Activated CD4-positive, alpha-beta T cell treated with anti-CD3 and anti-CD28 coated beads for 1 hour (primary cell): Measurements from ENCODE around the gene OLIG2.

ENCODE experiments used
- DNase-seq: peaks from one replicate; pipeline ENCODE4 v3.0.0-alpha.2; 2020

The OLIG2 gene

GRCh38 chr21:33069243-33069642, 43.5 kb downstream of the OLIG2 start:
- no peak for DNase-seq

- DNase-seq, result no peak
Measured at GRCh38 chr21:33069645-33069993, 43.9 kb downstream of the OLIG2 start.

- DNase-seq, result peak; percentile 16
Measured at GRCh38 chr21:33069994-33070743, 44.4 kb downstream of the OLIG2 start, which contains the start of gene OLIG1. Gene OLIG1, plus strand, starts transcription at chr21:33070141. Its CDS starts 106 bp downstream, at chr21:33070247.

- DNase-seq, result no peak
Measured at GRCh38 chr21:33070744-33070997, 44.9 kb downstream of the OLIG2 start.

- DNase-seq, result no peak
Measured at GRCh38 chr21:33070998-33071769, 45.4 kb downstream of the OLIG2 start.

- no peak for DNase-seq
Measured at GRCh38 chr21:33071770-33072306, 46.1 kb downstream of the OLIG2 start.

GRCh38 chr21:33073636-33074035, 47.9 kb downstream of the OLIG2 start:
- no peak for DNase-seq

GRCh38 chr21:33075128-33075527, 49.4 kb downstream of the OLIG2 start:
- DNase-seq, result no peak

GRCh38 chr21:33075596-33076195, 50.0 kb downstream of the OLIG2 start:
- no peak for DNase-seq

- DNase-seq, result no peak
Measured at GRCh38 chr21:33076600-33077329, 51.0 kb downstream of the OLIG2 start.
